Left ventricle myocardium inferior (tissue), 1 donor: ENCODE results near the gene PSMD1. TPM values are rescaled to one million over a fixed set of nuclear protein-coding genes. Genes with fewer than 3 reads are reported as not detected.
"Not testable (repeated sequence)": the region's sequence is repeated elsewhere in the genome, so short reads cannot be mapped to it uniquely, and the experiment has no call there.

Experiments
- DNase-seq: peaks from one replicate; pipeline ENCODE4 v3.0.0-alpha.2; 2020
- H3K27ac ChIP-seq: fragments of 200-600 bp; replicated peaks from 2 replicates; pipeline ENCODE4 v1.8.0; 2021
- H3K27me3 ChIP-seq: fragments of 200-600 bp; 2 replicates; pipeline ENCODE4 v1.8.0; 2021; ENCODE audit warnings: low read depth
- H3K36me3 ChIP-seq: fragments of 200-600 bp; 2 replicates; pipeline ENCODE4 v1.8.0; 2021
- H3K4me1 ChIP-seq: fragments of 200-600 bp; 2 replicates; pipeline ENCODE4 v1.8.0; 2021
- H3K4me3 ChIP-seq: fragments of 200-600 bp; 2 replicates; pipeline ENCODE4 v1.8.0; 2021; ENCODE audit warnings: mild to moderate bottlenecking, moderate library complexity
- H3K9me3 ChIP-seq: fragments of 200-600 bp; replicated peaks from 2 replicates; pipeline ENCODE4 v1.8.0; 2021
- intact Hi-C: fragments of 100-400 bp; cut with micrococcal nuclease; formaldehyde crosslinking; loops from one replicate; pipeline ENCODE4 v1.11.0; 2022
- total RNA-seq: library from RNA; stranded (reverse); fragmentation: NEBNext Ultra II Directional; extraction: Animal tissue kit (Norgen Biotek cat#: 25700); gene quantifications from one replicate; pipeline ENCODE4 v1.2.1, GENCODE V29; 2021
- TF ChIP-seq, protein P1 (sequence below): fragments of 200-600 bp; IDR thresholded peaks from 2 replicates; pipeline ENCODE4 v1.8.0; 2021; ENCODE audit warnings: antibody characterized with exemption, mild to moderate bottlenecking, borderline replicate concordance
- donor health status: DM: no; HTN: yes; CAD: no; lungs with severe emphysema.

PSMD1 gene
- total RNA-seq, 1 donor from 2014 or later: 90.5 TPM

DNA sequence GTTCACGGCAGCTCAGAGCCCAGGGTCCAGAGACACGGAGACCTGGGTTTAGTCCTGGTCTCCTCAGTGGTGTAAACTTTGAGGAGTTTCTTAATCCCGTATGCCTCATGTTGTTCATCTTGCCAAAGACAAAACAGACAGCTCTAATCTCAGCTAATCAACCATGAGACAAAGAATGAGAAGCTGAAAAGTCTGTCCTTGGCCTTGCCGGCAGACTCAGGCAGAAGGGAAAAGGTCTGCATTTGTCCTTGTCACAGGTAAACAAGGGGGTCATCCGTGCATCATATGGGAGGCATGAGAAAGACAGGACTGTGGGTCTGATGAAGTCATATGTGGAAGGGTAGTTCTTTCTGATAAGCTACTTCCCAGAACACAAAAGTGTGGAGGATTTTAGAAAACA, 139.9 kb downstream of the PSMD1 start:
- Histone ChIP-seq H3K36me3 (no peaks in the 10 kb centered on the region), H3K4me1 (peaks cover 34% of the 10 kb centered on the region), H3K4me3 (no peak overlapping the region), H3K27ac (no peak overlapping the region), H3K27me3 (peaks cover under 1% of the 10 kb centered on the region), H3K9me3 (no peaks in the 10 kb centered on the region)
- TF ChIP-seq, protein P1, sequence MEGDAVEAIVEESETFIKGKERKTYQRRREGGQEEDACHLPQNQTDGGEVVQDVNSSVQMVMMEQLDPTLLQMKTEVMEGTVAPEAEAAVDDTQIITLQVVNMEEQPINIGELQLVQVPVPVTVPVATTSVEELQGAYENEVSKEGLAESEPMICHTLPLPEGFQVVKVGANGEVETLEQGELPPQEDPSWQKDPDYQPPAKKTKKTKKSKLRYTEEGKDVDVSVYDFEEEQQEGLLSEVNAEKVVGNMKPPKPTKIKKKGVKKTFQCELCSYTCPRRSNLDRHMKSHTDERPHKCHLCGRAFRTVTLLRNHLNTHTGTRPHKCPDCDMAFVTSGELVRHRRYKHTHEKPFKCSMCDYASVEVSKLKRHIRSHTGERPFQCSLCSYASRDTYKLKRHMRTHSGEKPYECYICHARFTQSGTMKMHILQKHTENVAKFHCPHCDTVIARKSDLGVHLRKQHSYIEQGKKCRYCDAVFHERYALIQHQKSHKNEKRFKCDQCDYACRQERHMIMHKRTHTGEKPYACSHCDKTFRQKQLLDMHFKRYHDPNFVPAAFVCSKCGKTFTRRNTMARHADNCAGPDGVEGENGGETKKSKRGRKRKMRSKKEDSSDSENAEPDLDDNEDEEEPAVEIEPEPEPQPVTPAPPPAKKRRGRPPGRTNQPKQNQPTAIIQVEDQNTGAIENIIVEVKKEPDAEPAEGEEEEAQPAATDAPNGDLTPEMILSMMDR: no peak
- intact Hi-C loops: loop anchor here (10.0 kb wide), 1 partner anchor 92 kb away; no protein-coding TSS in a partner anchor
- DNase-seq: no peak

DNA sequence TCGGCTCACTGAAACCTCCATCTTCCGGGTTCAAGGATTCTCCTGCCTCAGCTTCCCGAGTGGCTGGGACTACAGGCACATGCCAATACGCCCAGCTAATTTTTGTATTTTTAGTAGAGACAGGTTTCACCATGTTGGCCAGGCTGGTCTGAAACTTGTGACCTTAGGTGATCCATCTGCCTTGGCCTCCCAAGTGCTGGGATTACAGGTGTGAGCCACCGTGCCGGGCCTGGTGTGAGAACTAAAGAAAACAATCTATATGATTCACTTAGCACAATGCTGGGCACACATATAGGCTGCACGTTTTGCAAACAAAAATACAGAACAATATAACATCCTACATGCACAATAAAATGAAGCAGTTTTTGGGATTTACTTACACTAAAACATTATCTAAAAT, 140.5 kb downstream of the PSMD1 start:
- not testable (repeated sequence) for H3K27ac ChIP-seq, H3K27me3 ChIP-seq, H3K4me3 ChIP-seq, DNase-seq, H3K36me3 ChIP-seq, H3K9me3 ChIP-seq
- intact Hi-C loops: loop anchor here (10.0 kb wide), 1 partner anchor 92 kb away; no protein-coding TSS in a partner anchor
- H3K4me1 ChIP-seq: peaks cover 28% of the 10 kb centered on the region

DNA sequence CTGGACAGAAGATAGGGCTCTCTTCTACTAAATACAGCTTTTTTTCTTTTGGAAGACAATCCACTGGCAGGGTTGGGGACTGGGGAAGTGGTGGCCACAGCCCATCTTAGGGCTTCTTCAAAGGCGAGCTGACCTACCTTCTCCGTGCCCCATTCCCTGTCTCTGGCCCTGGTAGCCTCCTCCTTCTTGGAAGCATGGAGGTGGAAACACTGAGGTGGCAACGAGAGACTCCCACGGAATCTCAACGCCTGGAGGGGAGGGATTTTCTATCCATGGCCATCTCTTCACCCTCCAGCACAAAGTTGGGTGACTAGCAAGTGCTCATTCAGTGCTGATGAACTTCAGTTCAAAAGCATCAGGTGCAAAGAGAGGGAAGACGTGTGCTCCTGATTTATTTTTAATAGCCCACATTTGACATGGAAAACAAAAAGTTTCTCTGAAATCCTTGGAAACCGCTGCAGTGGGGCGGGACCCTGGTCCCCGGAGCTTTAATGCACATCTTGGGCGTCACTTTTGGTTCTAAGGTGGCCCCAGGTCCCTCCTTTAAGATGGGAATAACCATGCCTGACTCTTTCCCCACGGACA, 141.1 kb downstream of the PSMD1 start:
- peak overlapping the region; percentile 63 for H3K27ac ChIP-seq
- TF ChIP-seq, protein P1: no peak
- intact Hi-C loops: loop anchor here (10.0 kb wide), 1 partner anchor 93 kb away; no protein-coding TSS in a partner anchor
- no peaks in the 10 kb centered on the region for H3K27me3 ChIP-seq
- H3K9me3 ChIP-seq: no peaks in the 10 kb centered on the region
- no peaks in the 10 kb centered on the region for H3K36me3 ChIP-seq
- peak overlapping the region; percentile 83 for H3K4me3 ChIP-seq
- peaks cover 22% of the 10 kb centered on the region for H3K4me1 ChIP-seq
- no peak for DNase-seq

DNA sequence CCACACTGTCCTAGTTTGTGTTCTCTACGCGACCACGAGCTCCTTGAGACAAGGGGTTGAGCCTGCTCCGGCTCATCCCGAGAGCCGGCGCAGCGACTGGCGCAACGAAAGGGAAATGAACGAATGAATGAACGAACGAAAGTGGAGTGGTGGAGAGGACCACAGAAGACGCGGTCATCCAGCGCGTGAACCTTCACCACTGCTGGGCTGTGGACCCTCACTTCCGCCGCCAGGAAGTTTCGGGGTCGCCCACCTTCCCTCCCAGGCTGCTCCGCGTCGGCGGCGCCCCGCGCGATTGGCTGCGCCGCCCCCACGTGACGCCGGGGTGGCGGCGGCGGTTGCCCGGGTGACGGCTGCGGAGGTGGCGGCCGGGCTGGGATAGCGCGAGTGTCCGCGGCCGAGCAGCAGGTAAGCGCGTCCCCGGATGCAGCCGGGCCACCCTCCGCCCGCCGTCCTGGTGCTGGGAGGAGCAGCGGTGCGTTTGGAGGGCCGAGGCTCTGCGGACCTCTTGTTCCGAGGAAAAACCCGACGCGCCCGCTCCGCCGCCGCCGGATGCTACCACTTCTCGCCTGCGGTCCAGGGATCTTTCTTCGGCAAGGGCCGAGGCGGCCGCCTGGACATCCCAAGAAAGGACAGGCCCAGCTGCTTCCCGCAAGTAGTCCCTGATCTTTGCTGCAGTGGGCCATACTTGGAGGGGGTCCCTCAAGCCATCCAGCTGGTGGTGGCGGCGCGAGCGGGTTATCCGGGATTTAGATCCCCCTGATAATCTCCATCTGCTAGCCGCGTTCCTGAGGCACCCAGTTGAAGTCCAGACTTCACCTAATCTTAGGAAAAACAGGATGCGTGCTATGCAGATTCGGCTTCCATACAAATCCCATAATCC, 141.9 kb downstream of the PSMD1 start, which contains the start of gene ARMC9:
Gene ARMC9, plus strand, starts transcription at position 341 of the 883 bp plus-strand sequence. CDS start 7,608 bp downstream, outside the sequence.
- Histone ChIP-seq H3K4me3 (peak within 1 kb of the TSS; percentile 83), H3K27ac (peak within 1 kb of the TSS; percentile 63), H3K4me1 (peaks cover 22% of the 10 kb centered on the region), H3K9me3 (no peaks in the 10 kb centered on the region), H3K27me3 (no peaks in the 10 kb centered on the region), H3K36me3 (no peaks in the 10 kb centered on the region)
- DNase-seq: peak; percentile 76
- intact Hi-C loops: loop anchor here (10.0 kb wide), 1 partner anchor 94 kb away; no protein-coding TSS in a partner anchor
- TF ChIP-seq, protein P1: no peak

DNA sequence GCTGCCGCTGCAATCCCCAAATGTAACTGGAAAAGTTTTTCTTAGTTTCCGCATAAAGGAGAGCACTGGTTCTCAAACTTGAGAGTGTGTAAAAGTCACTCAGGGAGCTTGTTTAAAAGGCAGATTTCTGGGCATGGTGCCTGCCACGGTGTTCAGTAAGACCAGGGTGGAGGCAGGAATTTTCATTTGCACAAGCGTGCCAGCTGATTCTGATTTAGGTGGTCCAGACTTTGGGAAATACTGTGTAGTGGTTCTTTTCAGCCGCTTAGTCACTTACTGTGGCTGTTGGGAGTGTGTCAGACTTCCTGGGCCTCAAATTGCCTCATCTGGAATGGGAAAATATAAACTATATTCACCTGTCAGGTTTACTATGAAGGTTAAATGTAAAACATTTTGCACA, 142.6 kb downstream of the PSMD1 start:
- H3K27ac ChIP-seq: peak overlapping the region; percentile 63
- peaks cover 22% of the 10 kb centered on the region for H3K4me1 ChIP-seq
- TF ChIP-seq, protein P1: no peak
- H3K27me3 ChIP-seq: no peaks in the 10 kb centered on the region
- no peaks in the 10 kb centered on the region for H3K9me3 ChIP-seq
- intact Hi-C loops: loop anchor here (10.0 kb wide), 1 partner anchor 94 kb away; no protein-coding TSS in a partner anchor
- H3K36me3 ChIP-seq: no peaks in the 10 kb centered on the region
- DNase-seq: no peak
- H3K4me3 ChIP-seq: peak overlapping the region; percentile 83
